Hepatic stellate cell (primary cell): ENCODE results near the gene GRIK5.
A peak's percentile ranks its signal among the peaks of the same experiment; 100 is the strongest.

Experiments
- DNase-seq: peaks from one replicate; pipeline ENCODE4 v3.0.0; 2011; ENCODE audit warnings: low spot score

Gene GRIK5

GRCh38 chr19:41988947-41989346 lies 81.1 kb downstream of the GRIK5 start:
- no peak for DNase-seq

DNA sequence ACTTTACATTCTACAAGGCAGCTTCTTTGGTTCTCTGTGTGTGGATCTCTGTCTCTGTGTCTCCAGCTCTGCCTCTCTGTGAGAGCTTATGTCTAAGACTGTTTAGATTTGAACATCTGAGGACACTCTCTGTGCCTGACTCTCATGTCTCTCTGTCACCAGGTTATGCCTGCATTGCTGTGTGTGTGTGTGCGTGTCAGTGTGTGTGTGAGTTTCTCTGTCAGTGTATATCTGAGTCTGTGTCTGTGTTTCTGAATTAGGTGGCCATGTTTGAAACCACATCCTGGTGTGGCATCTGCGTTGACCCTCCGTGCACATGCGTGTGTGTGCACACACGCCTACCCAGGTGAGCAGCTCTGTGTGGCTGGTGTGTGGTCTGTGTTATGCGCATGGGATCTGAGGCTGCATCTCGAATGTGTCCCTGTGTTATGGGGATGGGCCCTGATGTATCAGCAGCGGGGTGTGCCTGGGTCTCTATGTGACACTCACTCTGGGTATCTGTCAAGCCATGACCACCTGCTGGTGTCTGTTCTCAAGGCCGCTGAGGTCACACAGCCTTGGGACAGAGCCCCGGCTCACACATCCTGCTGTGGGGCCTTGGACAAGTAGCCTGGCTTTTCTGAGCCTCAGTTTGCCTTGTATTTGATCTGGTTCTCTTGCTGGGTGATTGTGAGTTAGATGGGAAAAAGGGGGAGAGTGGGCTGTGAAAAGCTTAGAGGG lies 82.7 kb downstream of the GRIK5 start:
- DNase-seq = no peak

DNA sequence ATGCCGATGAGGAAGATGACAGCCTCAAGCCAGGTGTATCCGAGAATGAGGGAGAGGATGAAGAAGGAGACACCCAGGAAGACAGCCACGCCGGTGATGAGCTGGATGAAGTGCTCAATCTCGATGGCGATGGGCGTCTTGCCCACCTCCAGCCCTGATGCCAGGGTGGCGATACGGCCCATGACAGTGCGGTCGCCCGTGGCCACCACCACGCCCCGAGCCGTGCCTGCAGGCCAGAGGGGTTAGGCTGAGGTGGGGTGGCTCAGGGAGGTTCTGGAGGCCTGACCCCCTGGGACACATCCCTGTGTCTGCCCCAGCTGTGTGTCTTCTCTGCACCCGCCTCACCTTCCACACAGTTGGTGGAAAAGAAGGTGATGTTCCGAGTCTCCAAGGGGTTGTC lies 85.0 kb downstream of the GRIK5 start:
- no peak for DNase-seq

DNA sequence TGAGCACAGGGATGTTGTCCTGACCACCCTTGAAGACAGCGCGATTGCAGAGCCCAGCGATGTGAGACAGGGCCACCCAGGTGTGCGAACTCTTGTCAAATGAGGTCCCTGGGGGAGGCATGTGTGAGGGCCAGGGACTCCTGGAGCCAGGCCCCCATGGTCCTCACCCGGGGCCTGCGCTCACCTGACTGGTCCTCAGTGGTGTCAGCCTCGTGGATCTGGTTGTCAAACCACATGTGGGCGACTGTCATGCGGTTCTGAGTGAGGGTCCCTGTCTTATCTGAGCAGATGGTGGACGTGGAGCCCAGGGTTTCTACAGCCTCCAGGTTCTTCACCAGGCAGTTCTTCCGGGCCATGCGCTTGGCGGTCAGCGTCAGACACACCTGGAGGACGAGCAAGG lies 88.3 kb downstream of the GRIK5 start:
- no peak for DNase-seq

- DNase-seq = no peak
Observed at GRCh38 chr19:41978470-41978869, 91.5 kb downstream of the GRIK5 start.

- DNase-seq = no peak
Observed at GRCh38 chr19:41977916-41978315, 92.1 kb downstream of the GRIK5 start.

- no peak for DNase-seq
Observed at GRCh38 chr19:41974652-41975051, 95.4 kb downstream of the GRIK5 start.

DNA sequence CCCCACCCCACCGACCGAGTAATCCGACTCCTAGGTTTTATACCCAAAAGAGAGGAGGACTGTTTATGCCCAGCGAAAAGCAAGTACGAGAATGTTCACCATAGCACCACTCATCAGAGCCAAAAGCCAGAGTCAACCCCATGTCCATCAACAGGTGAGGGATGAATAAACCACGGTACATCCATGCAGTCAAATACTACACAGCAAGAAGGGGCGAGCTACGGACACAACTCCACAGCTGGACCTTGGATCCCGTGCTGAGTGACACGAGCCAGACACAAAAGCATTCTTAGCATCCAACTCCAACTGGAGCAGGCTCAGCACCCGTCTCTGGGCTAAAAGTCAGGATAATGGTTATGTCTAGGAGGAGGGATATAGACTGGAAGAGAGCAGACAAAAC lies 98.6 kb downstream of the GRIK5 start:
- DNase-seq = no peak

GRCh38 chr19:41969772-41970458 lies 100.1 kb downstream of the GRIK5 start:
- DNase-seq = no peak

- no peak for DNase-seq
Observed at GRCh38 chr19:41968751-41969595, 101.0 kb downstream of the GRIK5 start.

DNA sequence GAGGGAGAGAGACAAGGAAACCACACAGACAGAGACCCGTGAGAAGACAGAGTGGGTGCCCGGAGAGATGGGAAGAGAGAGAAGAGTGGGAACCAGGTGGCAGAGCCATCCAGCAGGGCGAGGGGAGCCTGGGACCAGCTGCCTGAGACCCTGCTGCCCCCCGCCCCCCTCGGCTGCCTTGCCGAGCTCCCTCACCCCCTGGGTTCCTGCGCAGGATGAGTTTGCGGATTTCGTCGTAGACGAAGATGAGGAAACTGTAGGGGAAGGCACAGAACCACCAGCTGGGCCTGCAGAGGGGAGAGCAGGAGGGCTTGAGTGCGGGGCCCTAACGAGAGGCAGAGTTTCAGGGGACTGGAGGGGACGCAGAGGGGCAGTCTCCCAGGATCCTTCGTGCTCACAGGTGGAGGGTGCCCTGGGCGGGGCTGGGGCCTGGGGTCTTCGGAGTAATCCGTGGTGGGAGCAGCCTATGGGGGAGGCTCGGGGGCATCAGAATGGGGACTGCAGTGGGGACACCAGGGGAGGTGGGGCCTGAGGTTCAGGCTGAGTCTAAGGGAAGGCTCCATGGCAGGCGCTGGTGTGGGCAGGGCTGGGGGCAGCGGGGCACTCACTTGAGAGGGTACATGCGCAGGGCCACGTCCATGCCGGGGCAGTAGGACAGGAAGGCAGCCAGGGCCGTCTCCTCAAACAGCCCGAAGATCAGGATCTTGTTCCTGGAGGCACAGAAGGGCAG lies 102.8 kb downstream of the GRIK5 start:
- DNase-seq = no peak

- DNase-seq = no peak
Observed at GRCh38 chr19:41965106-41965505, 104.9 kb downstream of the GRIK5 start.

GRCh38 chr19:41960973-41961372 lies 109.0 kb downstream of the GRIK5 start:
- DNase-seq = no peak

GRCh38 chr19:41959056-41960053 lies 110.7 kb downstream of the GRIK5 start, which contains the start of gene RABAC1:
RABAC1 (minus strand) TSS chr19:41959321; CDS start chr19:41959292, 29 bp downstream.
- DNase-seq = peak; percentile 98

DNA sequence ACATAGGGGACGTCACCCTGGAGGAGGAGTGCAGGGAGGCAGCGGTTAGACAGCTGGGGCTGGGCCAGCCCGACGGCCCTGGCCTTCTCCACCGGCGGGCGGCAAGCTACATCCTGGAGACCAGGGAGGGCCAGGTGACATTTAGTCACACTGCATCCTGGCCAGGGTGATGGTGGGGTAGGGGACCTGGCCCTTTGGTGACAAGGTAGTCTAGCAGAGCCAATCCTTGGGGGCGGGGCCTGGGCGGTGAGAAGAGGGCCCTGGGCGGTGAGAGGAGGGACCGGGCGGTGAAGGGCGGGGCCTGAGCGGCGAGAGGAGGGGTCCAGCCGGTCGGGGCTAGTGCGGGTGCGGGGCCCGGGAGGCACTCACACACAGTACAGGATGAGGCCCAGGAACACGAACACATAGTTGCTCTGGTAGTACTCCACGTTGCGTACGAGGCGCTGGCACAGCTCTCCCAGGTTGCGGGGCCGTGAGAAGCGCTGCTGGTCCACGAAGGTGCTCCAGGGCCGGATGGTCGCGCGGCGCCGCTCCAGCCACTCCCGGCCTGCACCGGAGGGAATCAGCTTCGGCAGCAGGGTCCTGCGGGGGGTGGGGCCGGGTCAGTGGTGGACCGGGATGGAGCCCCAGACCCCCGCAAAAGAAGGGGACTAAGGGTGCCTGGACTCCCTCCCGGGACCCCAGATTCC lies 111.5 kb downstream of the GRIK5 start:
- DNase-seq = peak; percentile 92

GRCh38 chr19:41957838-41958366 lies 112.1 kb downstream of the GRIK5 start:
- peak; percentile 91 for DNase-seq

GRCh38 chr19:41957161-41957837 lies 112.7 kb downstream of the GRIK5 start:
- no peak for DNase-seq

DNA sequence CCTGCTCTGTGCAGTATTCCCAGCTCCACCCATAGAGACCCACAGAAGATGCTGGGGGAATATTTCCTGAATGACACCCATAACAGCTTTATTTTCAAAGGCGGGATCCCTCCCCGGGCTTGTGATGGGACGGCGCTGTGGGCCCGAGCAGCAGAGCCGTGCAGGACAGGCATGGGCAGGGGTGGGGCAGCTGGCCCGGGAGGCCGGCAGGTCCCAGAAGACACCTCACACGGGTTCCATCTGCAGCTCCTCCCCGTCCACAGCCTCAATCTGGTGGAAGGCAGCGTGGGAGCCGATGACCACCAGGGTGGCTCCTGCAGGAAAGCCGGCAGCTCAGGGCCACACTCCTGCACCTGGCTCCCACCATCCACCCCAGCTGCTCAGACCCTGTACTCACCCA lies 113.4 kb downstream of the GRIK5 start:
- DNase-seq = no peak

- DNase-seq = no peak
Observed at GRCh38 chr19:41955521-41955920, 114.5 kb downstream of the GRIK5 start.
